ENCODE data around the gene KIF21B. TPM values are rescaled to one million over a fixed set of nuclear protein-coding genes. Genes with fewer than 3 reads are reported as not detected.

Gene KIF21B
- 1 to 10 TPM in 1 of 2 donors, under 1 TPM in 1; 0.48 to 1.5 TPM for total RNA-seq

- no peaks in the 10 kb centered on the region for H3K27me3 ChIP-seq
- peaks cover 4 to 46% of the 10 kb centered on the region in 2 donors for H3K4me1 ChIP-seq
- H3K36me3 ChIP-seq: no peaks in the 10 kb centered on the region
- no peaks in the 10 kb centered on the region for H3K9me3 ChIP-seq
- TF ChIP-seq, protein P1, sequence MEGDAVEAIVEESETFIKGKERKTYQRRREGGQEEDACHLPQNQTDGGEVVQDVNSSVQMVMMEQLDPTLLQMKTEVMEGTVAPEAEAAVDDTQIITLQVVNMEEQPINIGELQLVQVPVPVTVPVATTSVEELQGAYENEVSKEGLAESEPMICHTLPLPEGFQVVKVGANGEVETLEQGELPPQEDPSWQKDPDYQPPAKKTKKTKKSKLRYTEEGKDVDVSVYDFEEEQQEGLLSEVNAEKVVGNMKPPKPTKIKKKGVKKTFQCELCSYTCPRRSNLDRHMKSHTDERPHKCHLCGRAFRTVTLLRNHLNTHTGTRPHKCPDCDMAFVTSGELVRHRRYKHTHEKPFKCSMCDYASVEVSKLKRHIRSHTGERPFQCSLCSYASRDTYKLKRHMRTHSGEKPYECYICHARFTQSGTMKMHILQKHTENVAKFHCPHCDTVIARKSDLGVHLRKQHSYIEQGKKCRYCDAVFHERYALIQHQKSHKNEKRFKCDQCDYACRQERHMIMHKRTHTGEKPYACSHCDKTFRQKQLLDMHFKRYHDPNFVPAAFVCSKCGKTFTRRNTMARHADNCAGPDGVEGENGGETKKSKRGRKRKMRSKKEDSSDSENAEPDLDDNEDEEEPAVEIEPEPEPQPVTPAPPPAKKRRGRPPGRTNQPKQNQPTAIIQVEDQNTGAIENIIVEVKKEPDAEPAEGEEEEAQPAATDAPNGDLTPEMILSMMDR (IDR thresholded peaks at IDR 0.05): no peak
- peak within 1 kb of the TSS; percentile 42 to 61 for H3K4me3 ChIP-seq
- peak; percentile 64 for DNase-seq (ENCODE audit: low spot score)
- peak within 1 kb of the TSS in 1 of 2 donors; percentile 7 for H3K27ac ChIP-seq
Measured at GRCh38 chr1:201023517-201023902, at the start of gene KIF21B. Gene KIF21B (minus strand): TSS chr1:201023714. CDS start chr1:201023383, 331 bp downstream.

DNA sequence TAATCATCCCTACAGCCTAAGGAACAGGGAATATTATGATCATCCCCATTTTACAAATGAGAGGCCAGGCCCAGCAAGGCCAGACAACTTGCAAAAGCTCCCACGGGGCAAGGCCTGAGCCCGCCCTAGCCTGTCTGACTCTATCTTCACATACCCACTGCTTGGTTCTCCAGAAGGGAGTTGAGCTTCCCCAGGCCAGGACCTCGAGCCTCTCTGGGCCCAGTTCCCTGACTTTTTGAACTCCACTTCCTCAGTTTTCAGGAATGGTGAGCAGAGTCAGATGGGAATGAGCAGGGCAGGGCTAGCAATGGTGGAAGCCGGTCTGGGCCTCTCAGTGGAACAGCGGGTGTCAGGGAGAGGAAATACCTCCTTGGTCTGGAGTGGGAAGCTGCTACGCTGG lies 49.4 kb upstream of the KIF21B start:
- Histone ChIP-seq H3K4me1 (no peaks in the 10 kb centered on the region), H3K36me3 (no peaks in the 10 kb centered on the region), H3K27me3 (no peaks in the 10 kb centered on the region), H3K9me3 (no peaks in the 10 kb centered on the region), H3K27ac (no peak overlapping the region), H3K4me3 (no peak overlapping the region)
- TF ChIP-seq, protein P1 (IDR thresholded peaks at IDR 0.05): no peak
- no peak for DNase-seq (ENCODE audit: low spot score)

- no peak overlapping the region for H3K27ac ChIP-seq
- H3K36me3 ChIP-seq: no peaks in the 10 kb centered on the region
- DNase-seq (ENCODE audit: low spot score): no peak
- H3K9me3 ChIP-seq: no peaks in the 10 kb centered on the region
- no peaks in the 10 kb centered on the region for H3K27me3 ChIP-seq
- TF ChIP-seq, protein P1 (IDR thresholded peaks at IDR 0.05): no peak
- no peaks in the 10 kb centered on the region for H3K4me1 ChIP-seq
- no peak overlapping the region for H3K4me3 ChIP-seq
Measured at GRCh38 chr1:201072149-201072548, 48.6 kb upstream of the KIF21B start.

DNA sequence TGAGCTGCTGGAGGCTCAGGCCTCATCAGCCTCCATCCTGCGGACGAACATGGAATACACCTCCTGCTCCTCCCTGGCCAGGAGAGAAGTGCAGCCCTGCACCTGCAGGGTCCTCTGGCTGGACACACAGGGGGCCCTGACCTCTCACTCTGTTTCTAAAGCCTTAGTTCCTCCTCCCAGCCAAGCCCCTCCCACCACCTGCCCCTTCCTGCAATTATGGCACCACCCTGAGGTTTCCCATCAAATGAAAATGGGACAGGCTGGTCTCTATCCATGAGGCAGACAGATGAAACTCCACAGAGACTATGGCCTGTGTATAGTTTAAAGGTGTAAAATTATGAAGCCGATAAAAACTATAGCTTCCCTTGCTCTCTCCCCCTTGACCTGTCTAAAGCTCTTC lies 46.1 kb upstream of the KIF21B start:
- Histone ChIP-seq H3K27ac (no peak overlapping the region), H3K4me1 (no peaks in the 10 kb centered on the region), H3K27me3 (no peaks in the 10 kb centered on the region), H3K9me3 (no peaks in the 10 kb centered on the region), H3K36me3 (no peaks in the 10 kb centered on the region), H3K4me3 (no peak overlapping the region)
- TF ChIP-seq, protein P1 (IDR thresholded peaks at IDR 0.05): no peak
- no peak for DNase-seq (ENCODE audit: low spot score)

GRCh38 chr1:201068976-201069375 lies 45.5 kb upstream of the KIF21B start:
- H3K4me1 ChIP-seq: no peaks in the 10 kb centered on the region
- TF ChIP-seq, protein P1 (IDR thresholded peaks at IDR 0.05): no peak
- H3K27me3 ChIP-seq: no peaks in the 10 kb centered on the region
- no peak overlapping the region for H3K4me3 ChIP-seq
- no peak for DNase-seq (ENCODE audit: low spot score)
- H3K9me3 ChIP-seq: no peaks in the 10 kb centered on the region
- no peak overlapping the region for H3K27ac ChIP-seq
- no peaks in the 10 kb centered on the region for H3K36me3 ChIP-seq

DNA sequence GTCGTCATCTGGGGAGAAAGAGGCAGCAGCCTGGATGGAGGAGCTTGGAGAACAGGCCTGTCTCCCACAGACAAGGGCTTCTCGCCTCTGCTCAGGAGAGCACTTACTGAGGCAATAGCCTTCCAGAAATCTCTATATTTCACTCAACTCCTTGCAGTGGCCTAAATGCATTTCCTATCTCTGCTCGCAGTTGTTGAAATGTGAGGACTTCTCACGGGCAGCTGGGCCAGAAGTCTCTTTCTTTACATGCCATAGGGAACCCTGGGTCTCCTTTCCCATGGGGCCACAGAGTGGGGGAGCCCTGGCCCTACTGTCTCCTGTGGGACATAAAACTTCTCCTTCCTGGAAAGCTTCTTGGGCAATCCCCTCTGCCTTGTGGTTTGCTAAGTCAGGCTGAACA lies 43.5 kb upstream of the KIF21B start:
- Histone ChIP-seq H3K27ac (no peak overlapping the region), H3K4me3 (no peak overlapping the region), H3K36me3 (no peaks in the 10 kb centered on the region), H3K4me1 (no peaks in the 10 kb centered on the region), H3K27me3 (no peaks in the 10 kb centered on the region), H3K9me3 (no peaks in the 10 kb centered on the region)
- TF ChIP-seq, protein P1 (IDR thresholded peaks at IDR 0.05): no peak
- DNase-seq (ENCODE audit: low spot score): no peak
